HepG2 (cell line): Measurements from ENCODE around the gene NLGN2. TPM values are rescaled to one million over a fixed set of nuclear protein-coding genes. Genes with fewer than 3 reads are reported as not detected.

ENCODE experiments used
- AKAP8 ChIP-seq: sonication (generic); formaldehyde crosslinking; IDR thresholded peaks from 2 replicates; pipeline ENCODE4 v1.5.1; 2020; ENCODE audit warnings: mild to moderate bottlenecking, missing genetic modification reagents
- HDAC1 ChIP-seq: sonication (generic); formaldehyde crosslinking; IDR thresholded peaks from 2 replicates; pipeline ENCODE4 v1.5.1; 2020; ENCODE audit warnings: mild to moderate bottlenecking, missing genetic modification reagents
- HNRNPLL ChIP-seq: fragments of 200-400 bp; formaldehyde crosslinking; IDR thresholded peaks from 2 replicates; pipeline ENCODE4 v1.6.1; 2017; ENCODE audit warnings: mild to moderate bottlenecking, low read depth, low read length; ENCODE audit not compliant: poor library complexity, severe bottlenecking
- MED1 ChIP-seq: sonication (generic); formaldehyde crosslinking; IDR thresholded peaks from 2 replicates; pipeline ENCODE4 v1.4.0; 2020; ENCODE audit warnings: missing genetic modification reagents
- MYPOP ChIP-seq: sonication (generic); formaldehyde crosslinking; IDR thresholded peaks from 2 replicates; pipeline ENCODE4 v1.8.1; 2023; ENCODE audit warnings: mild to moderate bottlenecking, moderate library complexity, missing genetic modification reagents
- POLR2A ChIP-seq, 2 experiments: IDR thresholded peaks; 2 replicates each; pipeline ENCODE4 v1.6.1; 2011; ENCODE audit warnings: low read depth in 2 of 2, low read length in 2 of 2, mild to moderate bottlenecking in 1 of 2, moderate library complexity in 1 of 2; ENCODE audit not compliant: insufficient read depth in 1 of 2
- SP5 ChIP-seq: IDR thresholded peaks from 2 replicates; pipeline ENCODE4 v1.6.1; 2016; ENCODE audit warnings: low read depth, borderline replicate concordance
- ZFX ChIP-seq: sonication (generic); formaldehyde crosslinking; IDR thresholded peaks from 2 replicates; pipeline ENCODE4 v1.4.0; 2020; ENCODE audit warnings: mild to moderate bottlenecking, low read depth, missing genetic modification reagents, moderate library complexity
- ZNF460 ChIP-seq: sonication (generic); formaldehyde crosslinking; IDR thresholded peaks from 2 replicates; pipeline ENCODE4 v1.5.1; 2020; ENCODE audit warnings: missing genetic modification reagents, mild to moderate bottlenecking, borderline replicate concordance
- ZNF562 ChIP-seq: sonication (generic); formaldehyde crosslinking; IDR thresholded peaks from 2 replicates; pipeline ENCODE4 v1.8.0; 2022; ENCODE audit warnings: missing genetic modification reagents, borderline replicate concordance
- ZNF674 ChIP-seq: sonication (generic); formaldehyde crosslinking; IDR thresholded peaks from 2 replicates; pipeline ENCODE4 v1.5.0; 2020; ENCODE audit warnings: low read depth, mild to moderate bottlenecking, missing genetic modification reagents
- ZNF800 ChIP-seq: sonication (generic); formaldehyde crosslinking; IDR thresholded peaks from 2 replicates; pipeline ENCODE4 v1.4.0; 2020; ENCODE audit warnings: missing genetic modification reagents
- polyA plus RNA-seq, 8 experiments: library from polyadenylated mRNA; depleted of rRNA in 3 of 8; stranded (reverse) in 7 of 8; unstranded in 1 of 8; fragments of >200 nt; fragmentation: Illumina TruSeq in 4 of 8; extraction: Trizol in 4 of 8; gene quantifications; 2 replicates each; pipeline versions ENCODE4 v1.2.1 to v1.2.3, GENCODE V29; 2011 to 2016; ENCODE audit warnings: low read depth in 4 of 8, missing spikeins in 1 of 8, mixed read lengths in 1 of 8; ENCODE audit not compliant: insufficient read depth in 1 of 8
- total RNA-seq, 5 experiments: library from RNA; depleted of rRNA; stranded (reverse); fragments of >200 nt; fragmentation: Illumina TruSeq; extraction: Trizol; gene quantifications; 2 replicates each; pipeline ENCODE4 v1.2.3, GENCODE V29; 2016; ENCODE audit warnings: low read depth in 1 of 5
- TF ChIP-seq, protein P1 (sequence below): sonication (generic); formaldehyde crosslinking; IDR thresholded peaks from 2 replicates; pipeline ENCODE4 v1.5.0; 2020; ENCODE audit warnings: mild to moderate bottlenecking, missing genetic modification reagents
- TF ChIP-seq, protein P2 (sequence below): sonication (generic); formaldehyde crosslinking; IDR thresholded peaks from 2 replicates; pipeline ENCODE4 v1.4.0; 2020; ENCODE audit warnings: mild to moderate bottlenecking, missing genetic modification reagents
- TF ChIP-seq, protein P3 (sequence below): sonication (generic); IDR thresholded peaks from 2 replicates; pipeline ENCODE4 v1.6.1; 2016; ENCODE audit warnings: low read depth, borderline replicate concordance
- TF ChIP-seq, protein P4 (sequence below): sonication (generic); formaldehyde crosslinking; IDR thresholded peaks from 2 replicates; pipeline ENCODE4 v1.5.0; 2020; ENCODE audit warnings: missing genetic modification reagents

Gene NLGN2
- total and polyA plus RNA-seq, 2 of the 13 experiments (the other 11 are each of a cell fraction or from before 2014, with no cell fraction given), result 1.9 to 11.0 TPM

- TF ChIP-seq, protein P1, sequence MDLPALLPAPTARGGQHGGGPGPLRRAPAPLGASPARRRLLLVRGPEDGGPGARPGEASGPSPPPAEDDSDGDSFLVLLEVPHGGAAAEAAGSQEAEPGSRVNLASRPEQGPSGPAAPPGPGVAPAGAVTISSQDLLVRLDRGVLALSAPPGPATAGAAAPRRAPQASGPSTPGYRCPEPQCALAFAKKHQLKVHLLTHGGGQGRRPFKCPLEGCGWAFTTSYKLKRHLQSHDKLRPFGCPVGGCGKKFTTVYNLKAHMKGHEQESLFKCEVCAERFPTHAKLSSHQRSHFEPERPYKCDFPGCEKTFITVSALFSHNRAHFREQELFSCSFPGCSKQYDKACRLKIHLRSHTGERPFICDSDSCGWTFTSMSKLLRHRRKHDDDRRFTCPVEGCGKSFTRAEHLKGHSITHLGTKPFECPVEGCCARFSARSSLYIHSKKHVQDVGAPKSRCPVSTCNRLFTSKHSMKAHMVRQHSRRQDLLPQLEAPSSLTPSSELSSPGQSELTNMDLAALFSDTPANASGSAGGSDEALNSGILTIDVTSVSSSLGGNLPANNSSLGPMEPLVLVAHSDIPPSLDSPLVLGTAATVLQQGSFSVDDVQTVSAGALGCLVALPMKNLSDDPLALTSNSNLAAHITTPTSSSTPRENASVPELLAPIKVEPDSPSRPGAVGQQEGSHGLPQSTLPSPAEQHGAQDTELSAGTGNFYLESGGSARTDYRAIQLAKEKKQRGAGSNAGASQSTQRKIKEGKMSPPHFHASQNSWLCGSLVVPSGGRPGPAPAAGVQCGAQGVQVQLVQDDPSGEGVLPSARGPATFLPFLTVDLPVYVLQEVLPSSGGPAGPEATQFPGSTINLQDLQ (CRISPR knock-in tag), result peak; percentile 27; the same call in 1 of the 2 replicates
- TF ChIP-seq, protein P2, sequence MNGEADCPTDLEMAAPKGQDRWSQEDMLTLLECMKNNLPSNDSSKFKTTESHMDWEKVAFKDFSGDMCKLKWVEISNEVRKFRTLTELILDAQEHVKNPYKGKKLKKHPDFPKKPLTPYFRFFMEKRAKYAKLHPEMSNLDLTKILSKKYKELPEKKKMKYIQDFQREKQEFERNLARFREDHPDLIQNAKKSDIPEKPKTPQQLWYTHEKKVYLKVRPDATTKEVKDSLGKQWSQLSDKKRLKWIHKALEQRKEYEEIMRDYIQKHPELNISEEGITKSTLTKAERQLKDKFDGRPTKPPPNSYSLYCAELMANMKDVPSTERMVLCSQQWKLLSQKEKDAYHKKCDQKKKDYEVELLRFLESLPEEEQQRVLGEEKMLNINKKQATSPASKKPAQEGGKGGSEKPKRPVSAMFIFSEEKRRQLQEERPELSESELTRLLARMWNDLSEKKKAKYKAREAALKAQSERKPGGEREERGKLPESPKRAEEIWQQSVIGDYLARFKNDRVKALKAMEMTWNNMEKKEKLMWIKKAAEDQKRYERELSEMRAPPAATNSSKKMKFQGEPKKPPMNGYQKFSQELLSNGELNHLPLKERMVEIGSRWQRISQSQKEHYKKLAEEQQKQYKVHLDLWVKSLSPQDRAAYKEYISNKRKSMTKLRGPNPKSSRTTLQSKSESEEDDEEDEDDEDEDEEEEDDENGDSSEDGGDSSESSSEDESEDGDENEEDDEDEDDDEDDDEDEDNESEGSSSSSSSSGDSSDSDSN (CRISPR knock-in tag), result peak; percentile 32; the same call in 1 of the 2 replicates
- peak in 1 of 2 experiments; percentile 80; a peak in 2 of 4 replicates for TF ChIP-seq POLR2A (IDR thresholded peaks at IDR 0.05; ENCODE audit: insufficient read depth in 1 of 2, low read depth in 2 of 2, low read length in 2 of 2)
- TF ChIP-seq ZFX (CRISPR knock-in tag), result peak; percentile 79
- TF ChIP-seq, protein P3, sequence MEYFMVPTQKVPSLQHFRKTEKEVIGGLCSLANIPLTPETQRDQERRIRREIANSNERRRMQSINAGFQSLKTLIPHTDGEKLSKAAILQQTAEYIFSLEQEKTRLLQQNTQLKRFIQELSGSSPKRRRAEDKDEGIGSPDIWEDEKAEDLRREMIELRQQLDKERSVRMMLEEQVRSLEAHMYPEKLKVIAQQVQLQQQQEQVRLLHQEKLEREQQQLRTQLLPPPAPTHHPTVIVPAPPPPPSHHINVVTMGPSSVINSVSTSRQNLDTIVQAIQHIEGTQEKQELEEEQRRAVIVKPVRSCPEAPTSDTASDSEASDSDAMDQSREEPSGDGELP, result peak; percentile 23; the same call in 1 of the 2 replicates
- no peak for TF ChIP-seq ZNF674
- TF ChIP-seq AKAP8, result no peak
- TF ChIP-seq, protein P4, sequence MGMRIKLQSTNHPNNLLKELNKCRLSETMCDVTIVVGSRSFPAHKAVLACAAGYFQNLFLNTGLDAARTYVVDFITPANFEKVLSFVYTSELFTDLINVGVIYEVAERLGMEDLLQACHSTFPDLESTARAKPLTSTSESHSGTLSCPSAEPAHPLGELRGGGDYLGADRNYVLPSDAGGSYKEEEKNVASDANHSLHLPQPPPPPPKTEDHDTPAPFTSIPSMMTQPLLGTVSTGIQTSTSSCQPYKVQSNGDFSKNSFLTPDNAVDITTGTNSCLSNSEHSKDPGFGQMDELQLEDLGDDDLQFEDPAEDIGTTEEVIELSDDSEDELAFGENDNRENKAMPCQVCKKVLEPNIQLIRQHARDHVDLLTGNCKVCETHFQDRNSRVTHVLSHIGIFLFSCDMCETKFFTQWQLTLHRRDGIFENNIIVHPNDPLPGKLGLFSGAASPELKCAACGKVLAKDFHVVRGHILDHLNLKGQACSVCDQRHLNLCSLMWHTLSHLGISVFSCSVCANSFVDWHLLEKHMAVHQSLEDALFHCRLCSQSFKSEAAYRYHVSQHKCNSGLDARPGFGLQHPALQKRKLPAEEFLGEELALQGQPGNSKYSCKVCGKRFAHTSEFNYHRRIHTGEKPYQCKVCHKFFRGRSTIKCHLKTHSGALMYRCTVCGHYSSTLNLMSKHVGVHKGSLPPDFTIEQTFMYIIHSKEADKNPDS, result peak; percentile 79; the same call in 1 of the 2 replicates
- no peak for TF ChIP-seq ZNF460 (CRISPR knock-in tag)
- peak; percentile 57; the same call in 1 of the 2 replicates for TF ChIP-seq MYPOP
- TF ChIP-seq MED1 (CRISPR knock-in tag), result no peak; the same call in 1 of the 2 replicates
- no peak for TF ChIP-seq ZNF562 (CRISPR knock-in tag)
- peak; percentile 56 for TF ChIP-seq HNRNPLL
- TF ChIP-seq SP5 (CRISPR knock-in tag), result peak; percentile 63; the same call in 1 of the 2 replicates
- 0 out of 2 replicates have a peak, but pooled peaks have one; percentile 18 for TF ChIP-seq ZNF800 (CRISPR knock-in tag)
- peak; percentile 50; the same call in 1 of the 2 replicates for TF ChIP-seq HDAC1 (CRISPR knock-in tag)
These were observed 26.6 kb upstream of the NLGN2 start, which contains the start of gene TNK1 (continued) for GRCh38 chr17:7380855-7381683.
